Heart left ventricle (tissue), 16 donors: Measurements from ENCODE around the gene TF. TPM values are rescaled to one million over a fixed set of nuclear protein-coding genes. Genes with fewer than 3 reads are reported as not detected.
A peak's percentile ranks its signal among the peaks of the same experiment; 100 is the strongest.

Experiments
- ATAC-seq, 4 donors: fragments of 200-7000 bp; cut with Tn5 transposase; one replicate each; pipeline ENCODE4 v1.9.1; 2020 to 2022; ENCODE audit warnings: moderate library complexity in 4 of 4, mild to moderate bottlenecking in 3 of 4, moderate number of reproducible peaks in 1 of 4
- DNase-seq, 5 donors: peaks; one replicate each; pipeline ENCODE4 v3.0.0-alpha.2; 2020
- H3K27ac ChIP-seq, 12 donors: fragments of 200-600 bp; sonication (generic) in 4 of 12; one replicate each; pipeline versions ENCODE4 v1.5.0 to v1.8.0; 2016 to 2022; ENCODE audit warnings: mild to moderate bottlenecking in 2 of 12
- H3K27me3 ChIP-seq, 9 donors: fragments of 200-600 bp; sonication (generic) in 2 of 9; one replicate each; pipeline versions ENCODE4 v1.5.1 to v1.8.0; 2016 to 2022; ENCODE audit warnings: mild to moderate bottlenecking in 3 of 9
- H3K36me3 ChIP-seq, 9 donors: fragments of 200-600 bp; sonication (generic) in 2 of 9; one replicate each; pipeline versions ENCODE4 v1.5.0 to v1.8.0; 2018 to 2022; ENCODE audit warnings: mild to moderate bottlenecking in 2 of 9
- H3K4me1 ChIP-seq, 12 donors: fragments of 200-600 bp; sonication (generic) in 4 of 12; one replicate each; pipeline versions ENCODE4 v1.5.0 to v1.8.0; 2016 to 2022; ENCODE audit warnings: mild to moderate bottlenecking in 3 of 12
- H3K4me3 ChIP-seq, 12 donors: fragments of 200-600 bp; sonication (generic) in 4 of 12; one replicate each; pipeline versions ENCODE4 v1.5.0 to v1.8.0; 2017 to 2022; ENCODE audit warnings: mild to moderate bottlenecking in 9 of 12, moderate library complexity in 4 of 12
- H3K9me3 ChIP-seq, 12 donors: fragments of 200-600 bp; sonication (generic) in 4 of 12; one replicate each; pipeline versions ENCODE4 v1.5.0 to v1.8.0; 2016 to 2022; ENCODE audit warnings: mild to moderate bottlenecking in 1 of 12
- CTCF ChIP-seq, 12 donors: fragments of 200-600 bp; sonication (generic) in 4 of 12; IDR thresholded peaks; one replicate each; pipeline versions ENCODE4 v1.5.0 to v1.8.0; 2018 to 2022; ENCODE audit warnings: antibody characterized with exemption in 12 of 12, mild to moderate bottlenecking in 5 of 12
- POLR2A ChIP-seq, 2 donors: fragments of 450-650 bp; IDR thresholded peaks; one replicate each; pipeline ENCODE4 v1.6.1; 2017; ENCODE audit warnings: antibody characterized with exemption in 2 of 2, mild to moderate bottlenecking in 2 of 2, moderate library complexity in 2 of 2
- WGBS, 4 donors: extraction: QIAGEN DNeasy Blood & Tissue Kit in 2 of 4; methylation state at CpG; one replicate each; pipeline versions ENCODE4 v1.1.5 to v1.1.7; 2013 to 2018; 5-methylcytosine and 5-hydroxymethylcytosine counted together
- intact Hi-C, 10 donors: fragments of 100-400 bp; cut with DNase I; formaldehyde crosslinking; loops; one replicate each; pipeline versions ENCODE4 v1.11.1 to v1.14.2; 2022
- polyA plus RNA-seq, 2 donors: library from polyadenylated mRNA; stranded (reverse); fragments of 200-250 nt; gene quantifications; one replicate each; pipeline ENCODE4 v1.2.3, GENCODE V29; 2013
- total RNA-seq, 9 donors: library from RNA; depleted of rRNA in 2 of 9; stranded (reverse); fragments of >200 nt in 2 of 9; fragmentation: NEBNext Ultra II Directional in 3 of 9; extraction: Animal tissue kit (Norgen Biotek cat#: 25700) in 3 of 9; gene quantifications; one replicate each; pipeline versions ENCODE4 v1.1.0 to v1.2.4, GENCODE V29; 2016 to 2023
- donor health status: ischemic (EF 13 %, LVEDD 7.1; RV severe dilation, severe dysfunction).
- donor health status: healthy with polysubstance abuse.
- donor health status: DM: no; HTN: yes; CAD: no.
- donor health status: DM: no; HTN: no; CAD: no.
- donor health status: ischemic (EF 25% LVEDD 6.9; RV normal size, moderate dysfunction).
- donor health status: ischemic (EF 25% LVEDD 5.7; RV mildly dilated, moderate dysfunction).
- donor health status: healthy.
- donor health status: DM: yes; HTN: yes; CAD: no.
- donor health status: ischemic (EF 35%, LVEDD 5.7; RV mildly dilated, moderate dysfunction).
- donor health status: nonischemic (EF 11% LVEDD 7.7; RV severe dilation, severe dysfunction).
- donor health status: DM: yes; HTN: yes; CAD: no.
- donor health status: PGD.
- donor health status: ischemic (EF 29% LVEDD 5.4; RV normal size, mild dysfunction).
- donor health status: nonischemic (EF 23%, LVEDD 6.1; RV moderate dilation, normal function).

TF gene
- total and polyA plus RNA-seq, 11 donors, result 0.86 to 76.0 (median 2.4) TPM; not detected in 1

- intact Hi-C loops, result no loop called here
- no peaks in the 10 kb centered on the region for H3K9me3 ChIP-seq
- ATAC-seq, result peak; percentile 60 to 68 (median 64)
- peak in 2 of 5 donors; percentile 39 to 62 for DNase-seq
- peaks cover 0 to 24% (median 9%) of the 10 kb centered on the region in 12 donors for H3K4me1 ChIP-seq
- 51 to 61% (median 57%) methylated on average over 3 of the region's 3 CpGs for WGBS, 4 donors
- peaks cover 0 to 17% (median 4%) of the 10 kb centered on the region in 9 donors for H3K36me3 ChIP-seq
- TF ChIP-seq CTCF (IDR thresholded peaks at IDR 0.05) (no peak), POLR2A (IDR thresholded peaks at IDR 0.05) (no peak)
- H3K27me3 ChIP-seq, result no peaks in the 10 kb centered on the region
- no peak overlapping the region for H3K4me3 ChIP-seq
- H3K27ac ChIP-seq, result peak overlapping the region in 8 of 12 donors; percentile 4 to 74 (median 53)
Measured at GRCh38 chr3:133830071-133830470, 83.9 kb downstream of the TF start.

GRCh38 chr3:133831966-133832801 is 86.0 kb downstream of the TF start:
- ATAC-seq, result no peak
- Histone ChIP-seq H3K27me3 (no peaks in the 10 kb centered on the region), H3K36me3 (peaks cover 0 to 23% (median 0%) of the 10 kb centered on the region in 9 donors), H3K4me3 (no peak overlapping the region), H3K4me1 (peaks cover 0 to 24% (median 9%) of the 10 kb centered on the region in 12 donors), H3K27ac (no peak overlapping the region), H3K9me3 (no peaks in the 10 kb centered on the region)
- no peak for DNase-seq
- no peak for TF ChIP-seq CTCF (IDR thresholded peaks at IDR 0.05)
- TF ChIP-seq POLR2A (IDR thresholded peaks at IDR 0.05), result no peak
- WGBS, 4 donors, result 77 to 90% (median 84%) methylated on average over 9 to 13 of the region's 13 CpGs
- intact Hi-C loops, result no loop called here

- intact Hi-C loops, result no loop called here
- DNase-seq, result no peak
Measured at GRCh38 chr3:133832802-133833144, 86.6 kb downstream of the TF start.

More at GRCh38 chr3:133832802-133833144, 86.6 kb downstream of the TF start:
- Histone ChIP-seq H3K9me3 (no peaks in the 10 kb centered on the region), H3K27ac (no peak overlapping the region), H3K4me1 (peaks cover 0 to 24% (median 9%) of the 10 kb centered on the region in 12 donors), H3K4me3 (no peak overlapping the region), H3K36me3 (peaks cover 0 to 27% (median 4%) of the 10 kb centered on the region in 9 donors), H3K27me3 (no peaks in the 10 kb centered on the region)
- no peak for ATAC-seq
- TF ChIP-seq CTCF (IDR thresholded peaks at IDR 0.05) (no peak), POLR2A (IDR thresholded peaks at IDR 0.05) (no peak)
- WGBS, 4 donors, result 90 to 97% (median 94%) methylated on average over 10 of the region's 10 CpGs
